Aorta (tissue), 5 donors: ENCODE data around the gene SPPL2B. TPM values are rescaled to one million over a fixed set of nuclear protein-coding genes. Genes with fewer than 3 reads are reported as not detected.
"Not testable (repeated sequence)": the region's sequence is repeated elsewhere in the genome, so short reads cannot be mapped to it uniquely, and the experiment has no call there.

Experiments
- ATAC-seq: fragments of 200-7000 bp; cut with Tn5 transposase; one replicate; pipeline ENCODE4 v1.9.1; 2022; ENCODE audit warnings: moderate library complexity; ENCODE audit not compliant: low FRiP score
- DNase-seq, 2 donors: peaks; one replicate each; pipeline ENCODE4 v3.0.0-alpha.2; 2020
- H3K27ac ChIP-seq, 2 donors: one replicate each; pipeline ENCODE4 v1.5.1; 2013; ENCODE audit warnings: low read length in 2 of 2, mild to moderate bottlenecking in 2 of 2, moderate library complexity in 2 of 2, control low read depth in 1 of 2, inconsistent platforms in 1 of 2, low read depth in 1 of 2
- H3K27me3 ChIP-seq, 2 donors: one replicate each; pipeline ENCODE4 v1.6.1; 2013; ENCODE audit warnings: control low read depth in 1 of 2, low read length in 1 of 2, mild to moderate bottlenecking in 1 of 2, moderate library complexity in 1 of 2; ENCODE audit not compliant: insufficient read depth in 2 of 2, control insufficient read depth in 1 of 2
- H3K36me3 ChIP-seq, 2 donors: one replicate each; pipeline ENCODE4 v1.6.1; 2013; ENCODE audit warnings: control low read depth in 1 of 2, low read length in 1 of 2, mild to moderate bottlenecking in 1 of 2; ENCODE audit not compliant: insufficient read depth in 2 of 2, control insufficient read depth in 1 of 2
- H3K4me1 ChIP-seq, 2 donors: one replicate each; pipeline ENCODE4 v1.6.1; 2013; ENCODE audit warnings: low read length in 2 of 2, control low read depth in 1 of 2, mild to moderate bottlenecking in 1 of 2, moderate library complexity in 1 of 2; ENCODE audit not compliant: insufficient read depth in 2 of 2, control insufficient read depth in 1 of 2
- H3K4me3 ChIP-seq, 2 donors: one replicate each; pipeline ENCODE4 v1.5.1; 2013; ENCODE audit warnings: low read length in 2 of 2, control low read depth in 1 of 2, mild to moderate bottlenecking in 1 of 2
- H3K9me3 ChIP-seq: one replicate; pipeline ENCODE4 v1.6.1; 2013; ENCODE audit warnings: mild to moderate bottlenecking, low read length; ENCODE audit not compliant: control insufficient read depth
- WGBS, 2 donors: extraction: QIAGEN DNeasy Blood & Tissue Kit; methylation state at CpG; one replicate each; pipeline ENCODE4 v1.1.7; 2013; 5-methylcytosine and 5-hydroxymethylcytosine counted together
- intact Hi-C, 2 donors: fragments of 100-400 bp; cut with DNase I; formaldehyde crosslinking; loops; one replicate each; pipeline versions ENCODE4 v1.14.2 to v1.15.0; 2022
- polyA plus RNA-seq, 2 donors: library from polyadenylated mRNA; stranded (reverse); fragments of 200-250 nt; gene quantifications; one replicate each; pipeline ENCODE4 v1.2.3, GENCODE V29; 2013
- total RNA-seq, 2 donors: library from RNA; stranded (reverse); fragmentation: NEBNext Ultra II Directional; extraction: Animal tissue kit (Norgen Biotek cat#: 25700); gene quantifications; one replicate each; pipeline ENCODE4 v1.2.1, GENCODE V29; 2021
- donor health status: healthy with polysubstance abuse.
- donor health status: Bipolar disorder and iron deficiency.
- donor health status: DM: no; HTN: no; CAD: no.
- donor health status: DM: no; HTN: no; CAD: no.
- donor health status: DM: yes; HTN: yes; CAD: no.

SPPL2B gene
- total and polyA plus RNA-seq, 4 donors: 13.3 to 78.1 (median 39.2) TPM

DNA sequence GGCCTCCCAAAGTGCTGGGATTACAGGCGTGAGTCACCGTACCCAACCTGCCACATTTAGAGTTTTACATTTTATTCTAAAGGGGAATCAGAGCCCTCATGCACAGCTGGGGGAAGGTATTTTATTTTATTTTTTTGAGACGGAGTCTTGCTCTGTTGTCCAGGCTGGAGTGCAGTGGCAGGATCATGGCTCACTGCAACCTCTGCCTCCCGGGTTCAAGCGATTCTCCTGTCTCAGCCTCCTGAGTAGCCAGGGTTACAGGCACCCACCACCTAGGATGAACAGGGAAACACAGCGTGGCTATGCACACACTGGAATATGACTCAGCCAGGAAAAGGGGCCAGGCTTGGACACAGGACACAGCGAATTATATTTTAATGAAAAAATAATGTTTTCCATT is 68.7 kb downstream of the SPPL2B start:
- H3K36me3 ChIP-seq, ATAC-seq, intact Hi-C loops, H3K9me3 ChIP-seq, H3K27ac ChIP-seq, H3K4me1 ChIP-seq, H3K4me3 ChIP-seq, H3K27me3 ChIP-seq, DNase-seq: not testable (repeated sequence)
- 93% methylated on average over 7 of the region's 7 CpGs for WGBS, 2 donors

DNA sequence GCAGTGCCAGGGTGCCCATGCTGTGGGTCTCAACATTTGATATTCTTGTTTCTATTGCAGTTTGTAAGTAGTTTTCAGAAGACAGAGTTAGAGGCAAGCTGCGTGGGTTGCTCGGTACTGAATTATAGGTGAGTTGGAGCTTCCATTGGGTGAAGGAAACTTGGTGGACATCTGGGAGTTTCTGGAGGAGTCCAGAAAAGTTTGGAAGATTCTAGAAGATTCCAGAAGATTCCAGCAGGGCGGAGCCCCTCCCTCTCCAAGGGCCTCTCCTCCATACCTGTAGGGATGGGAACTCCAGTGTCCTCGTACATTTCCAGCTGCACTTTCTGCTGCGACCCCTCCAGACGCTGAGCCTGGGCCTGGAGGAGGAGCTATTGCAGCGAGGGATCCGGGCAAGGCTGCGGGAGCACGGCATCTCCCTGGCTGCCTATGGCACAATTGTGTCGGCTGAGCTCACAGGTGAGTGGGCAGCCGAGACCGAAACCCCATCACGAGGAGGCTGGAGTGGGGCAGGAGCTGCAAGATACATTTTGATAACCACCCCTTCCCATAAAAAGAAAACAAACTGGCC is 70.3 kb downstream of the SPPL2B start:
- ATAC-seq: no peak
- Histone ChIP-seq H3K27me3 (no peaks in the 10 kb centered on the region), H3K4me1 (no peaks in the 10 kb centered on the region), H3K27ac (no peak overlapping the region), H3K9me3 (no peaks in the 10 kb centered on the region), H3K4me3 (no peak overlapping the region), H3K36me3 (no peaks in the 10 kb centered on the region)
- intact Hi-C loops: no loop called here
- WGBS, 2 donors: 78% methylated on average over 14 of the region's 14 CpGs
- no peak for DNase-seq

DNA sequence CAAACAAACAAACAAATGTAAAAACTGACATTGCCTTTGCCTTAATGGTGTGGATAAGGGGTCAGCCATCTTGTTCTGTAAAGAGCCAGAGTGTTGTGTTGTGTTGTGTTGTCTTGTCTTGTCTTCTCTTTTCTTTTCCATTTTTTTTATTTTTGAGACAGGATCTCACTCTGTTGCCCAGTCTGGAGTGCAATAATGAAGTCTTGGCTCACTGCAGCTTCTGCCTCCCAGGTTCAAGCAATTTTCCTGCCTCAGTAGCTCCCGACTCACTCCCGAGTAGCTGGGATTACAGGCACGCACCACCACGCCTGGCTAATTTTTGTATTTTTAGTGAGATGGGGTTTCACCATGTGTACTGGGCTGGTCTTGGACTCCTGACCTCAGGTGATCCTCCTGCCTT is 71.1 kb downstream of the SPPL2B start:
- WGBS, 2 donors: 93 to 95% methylated on average over 4 of the region's 4 CpGs
- Histone ChIP-seq H3K4me1 (no peaks in the 10 kb centered on the region), H3K27me3 (no peaks in the 10 kb centered on the region), H3K9me3 (no peaks in the 10 kb centered on the region), H3K27ac (no peak overlapping the region), H3K36me3 (no peaks in the 10 kb centered on the region), H3K4me3 (no peak overlapping the region)
- no peak for ATAC-seq
- DNase-seq: no peak
- intact Hi-C loops: no loop called here

Other genes with a start within 250 kb of the SPPL2B start
- 10 to 100 TPM; 41.1 to 43.6 TPM for gene MOB3A, start 232.4 kb upstream of the SPPL2B start, total RNA-seq
- 10 to 100 TPM; 12.5 to 15.5 TPM for gene MOB3A, start 232.4 kb upstream of the SPPL2B start, polyA plus RNA-seq
- 1 to 10 TPM; 1.6 to 3.6 TPM for gene IZUMO4, start 231.8 kb upstream of the SPPL2B start, total RNA-seq
- gene IZUMO4, start 231.8 kb upstream of the SPPL2B start, polyA plus RNA-seq: 10 to 100 TPM in 1 of 2 donors, 1 to 10 TPM in 1; 5.5 to 25.2 TPM
- 10 to 100 TPM; 74.8 to 84.3 TPM for gene AP3D1, start 177.1 kb upstream of the SPPL2B start, total RNA-seq
- gene AP3D1, start 177.1 kb upstream of the SPPL2B start, polyA plus RNA-seq: 10 to 100 TPM; 31.7 to 61.9 TPM
- gene DOT1L, start 164.8 kb upstream of the SPPL2B start, total RNA-seq: 10 to 100 TPM; 22.6 to 24.8 TPM
- gene DOT1L, start 164.8 kb upstream of the SPPL2B start, polyA plus RNA-seq: 1 to 10 TPM; 4.4 to 4.9 TPM
- 10 to 100 TPM; 24.9 to 37.7 TPM for gene PLEKHJ1, start 92.4 kb upstream of the SPPL2B start, total RNA-seq
- gene PLEKHJ1, start 92.4 kb upstream of the SPPL2B start, polyA plus RNA-seq: 10 to 100 TPM; 50.9 to 56.2 TPM
- 10 to 100 TPM; 56.1 to 62.2 TPM for gene SF3A2, start 91.9 kb upstream of the SPPL2B start, total RNA-seq
- gene SF3A2, start 91.9 kb upstream of the SPPL2B start, polyA plus RNA-seq: 10 to 100 TPM; 23.8 to 64.9 TPM
- 1 to 10 TPM; 1.5 to 1.8 TPM for gene AMH, start 79.4 kb upstream of the SPPL2B start, total RNA-seq
- 1 to 10 TPM; 1.7 to 3.1 TPM for gene AMH, start 79.4 kb upstream of the SPPL2B start, polyA plus RNA-seq
- under 1 TPM in 1 of 2 donors, not detected in 1; 0.42 TPM for gene JSRP1, start 72.3 kb upstream of the SPPL2B start, total RNA-seq
- gene JSRP1, start 72.3 kb upstream of the SPPL2B start, polyA plus RNA-seq: under 1 TPM in 1 of 2 donors, not detected in 1; 0.38 TPM
- gene PEAK3, start 46.5 kb upstream of the SPPL2B start, total RNA-seq: 1 to 10 TPM in 1 of 2 donors, under 1 TPM in 1; 0.93 to 1.5 TPM
- under 1 TPM in 1 of 2 donors, not detected in 1; 0.88 TPM for gene PEAK3, start 46.5 kb upstream of the SPPL2B start, polyA plus RNA-seq
- not detected for gene LINGO3, start 20.5 kb upstream of the SPPL2B start, total RNA-seq
- under 1 TPM in 1 of 2 donors, not detected in 1; 0.08 TPM for gene LINGO3, start 20.5 kb upstream of the SPPL2B start, polyA plus RNA-seq
- 10 to 100 TPM; 43.7 to 45.8 TPM for gene LSM7, start 98 bp upstream of the SPPL2B start, total RNA-seq
- 100 to 1,000 TPM; 133 to 155 TPM for gene LSM7, start 98 bp upstream of the SPPL2B start, polyA plus RNA-seq
- under 1 TPM; 0.23 to 0.27 TPM for gene TMPRSS9, start 31.6 kb downstream of the SPPL2B start, total RNA-seq
- not detected for gene TMPRSS9, start 31.6 kb downstream of the SPPL2B start, polyA plus RNA-seq
- gene TIMM13, start 98.9 kb downstream of the SPPL2B start, total RNA-seq: 10 to 100 TPM; 27.8 to 32.7 TPM
- 10 to 100 TPM; 41.7 to 41.9 TPM for gene TIMM13, start 98.9 kb downstream of the SPPL2B start, polyA plus RNA-seq
- gene LMNB2, start 128.3 kb downstream of the SPPL2B start, total RNA-seq: 10 to 100 TPM; 18.0 to 19.7 TPM
- 1 to 10 TPM; 7.1 to 7.4 TPM for gene LMNB2, start 128.3 kb downstream of the SPPL2B start, polyA plus RNA-seq
- gene GADD45B, start 147.4 kb downstream of the SPPL2B start, total RNA-seq: 100 to 1,000 TPM in 1 of 2 donors, 10 to 100 TPM in 1; 99.5 to 185 TPM
- gene GADD45B, start 147.4 kb downstream of the SPPL2B start, polyA plus RNA-seq: 100 to 1,000 TPM; 127 to 262 TPM